K562 (cell line): ENCODE data around the gene GRK1. TPM values are rescaled to one million over a fixed set of nuclear protein-coding genes. Genes with fewer than 3 reads are reported as not detected.

ENCODE experiments used
- ATAC-seq: fragments of 200-7000 bp; cut with Tn5 transposase; 3 replicates; pipeline ENCODE4 v1.9.1; 2020; ENCODE audit warnings: moderate library complexity
- BruUV-seq: library from RNA; stranded (reverse); fragments of 400-500 nt; replicated peaks from 2 replicates; lab custom pipeline; 2021; lab: Mats Ljungman, UMichigan
- CTCF ChIA-PET: fragments of 300-600 bp; formaldehyde crosslinking; extraction: SDS; loops from one replicate; lab custom pipeline; 2021; ENCODE audit warnings: low intra/inter-chr PET ratio; lab: Yijun Ruan, JAX
- POLR2A ChIA-PET: fragments of 300-600, 350-650 bp; sonication (Branson Sonifier 250); formaldehyde crosslinking; extraction: SDS; loops from one replicate; lab custom pipeline; 2021; ENCODE audit warnings: antibody characterized with exemption, inconsistent platforms; lab: Yijun Ruan, JAX
- DNase-seq, 4 experiments: peaks; one replicate each; pipeline versions ENCODE4 v3.0.0 to v3.0.0-alpha.2; 2011 to 2018; ENCODE audit warnings: low spot score in 3 of 4, mixed read lengths in 3 of 4; ENCODE audit errors: extremely low read depth in 1 of 4
- FAIRE-seq: peaks from 2 replicates; lab custom pipeline; 2011; peaks lifted over from hg19 to GRCh38; lab: Jason Lieb, UNC
- H2AFZ ChIP-seq: 2 replicates; pipeline ENCODE4 v1.6.0; 2011; ENCODE audit warnings: low read depth, low read length, control low read depth, inconsistent platforms
- H3K27ac ChIP-seq: fragments of 200-600 bp; 3 replicates; pipeline ENCODE4 v1.8.0; 2011; ENCODE audit warnings: low read depth, mild to moderate bottlenecking, control low read depth, inconsistent platforms, low read length, moderate library complexity, mixed read lengths; ENCODE audit errors: extremely low read depth
- H3K27me3 ChIP-seq, 2 experiments: fragments of 300-600 bp in 1 of 2; 2 replicates in 1 of 2; 3 replicates in 1 of 2; pipeline versions ENCODE4 v1.6.0 to v1.8.0; 2011; ENCODE audit warnings: inconsistent platforms in 2 of 2, low read length in 2 of 2, mild to moderate bottlenecking in 1 of 2, mixed read lengths in 1 of 2, moderate library complexity in 1 of 2; ENCODE audit not compliant: control insufficient read depth in 2 of 2, insufficient read depth in 2 of 2
- H3K36me3 ChIP-seq: fragments of 300-600 bp; 3 replicates; pipeline ENCODE4 v1.8.0; 2011; ENCODE audit warnings: mild to moderate bottlenecking, low read length, inconsistent platforms; ENCODE audit not compliant: control insufficient read depth, insufficient read depth
- H3K4me1 ChIP-seq, 2 experiments: fragments of 200-600 bp in 1 of 2; replicated peaks in 1 of 2; 2 replicates in 1 of 2; 3 replicates in 1 of 2; pipeline versions ENCODE4 v1.5.1 to v1.8.0; 2011; ENCODE audit warnings: inconsistent platforms in 2 of 2, low read length in 2 of 2, mild to moderate bottlenecking in 1 of 2, mixed read lengths in 1 of 2, moderate library complexity in 1 of 2; ENCODE audit not compliant: control insufficient read depth in 2 of 2, insufficient read depth in 2 of 2
- H3K4me2 ChIP-seq: 2 replicates; pipeline ENCODE4 v1.6.1; 2011; ENCODE audit warnings: low read length, control low read depth, inconsistent platforms, mixed read lengths; ENCODE audit not compliant: insufficient read depth
- H3K4me3 ChIP-seq: fragments of 200-600 bp; sonication (generic), shearing (Covaris generic); 2 replicates; pipeline ENCODE4 v1.5.1; 2016; ENCODE audit warnings: control low read depth, inconsistent platforms
- H3K79me2 ChIP-seq: fragments of 200-600 bp; 3 replicates; pipeline ENCODE4 v1.8.0; 2011; ENCODE audit warnings: low read length, inconsistent platforms; ENCODE audit not compliant: control insufficient read depth, insufficient read depth
- H3K9ac ChIP-seq, 2 experiments: 2 replicates each; pipeline versions ENCODE4 v1.6.0 to v1.6.1; 2011; ENCODE audit warnings: low read depth in 2 of 2, low read length in 2 of 2, control low read depth in 1 of 2, inconsistent platforms in 1 of 2, mild to moderate bottlenecking in 1 of 2, mixed read lengths in 1 of 2; ENCODE audit not compliant: insufficient read depth in 1 of 2
- H3K9me1 ChIP-seq: one replicate; pipeline ENCODE4 v1.6.0; 2011; ENCODE audit warnings: inconsistent platforms, mild to moderate bottlenecking, low read length, moderate library complexity; ENCODE audit not compliant: control insufficient read depth, insufficient read depth
- H3K9me3 ChIP-seq: replicated peaks from 2 replicates; pipeline ENCODE4 v1.5.1; 2011; ENCODE audit warnings: low read depth, low read length, inconsistent platforms; ENCODE audit not compliant: control insufficient read depth, insufficient read depth
- H4K20me1 ChIP-seq: replicated peaks from 2 replicates; pipeline ENCODE4 v1.6.1; 2011; ENCODE audit warnings: low read length, inconsistent platforms, mixed read lengths; ENCODE audit not compliant: control insufficient read depth, insufficient read depth
- CEBPB ChIP-seq: fragments of 450-650 bp; IDR thresholded peaks from 2 replicates; pipeline ENCODE4 v1.6.1; 2016; ENCODE audit warnings: missing genetic modification characterization, missing compliant biosample characterization
- ELF2 ChIP-seq: fragments of 250-450 bp; sonication (Bioruptor Pico); IDR thresholded peaks from 2 replicates; pipeline ENCODE4 v1.5.0; 2021; ENCODE audit warnings: mild to moderate bottlenecking
- NR4A1 ChIP-seq, 2 experiments: fragments of 250-450 bp in 1 of 2; fragments of 450-650 bp in 1 of 2; sonication (Bioruptor Pico) in 1 of 2; IDR thresholded peaks; 2 replicates each; pipeline versions ENCODE4 v1.4.0 to v1.6.1; 2016 to 2020; ENCODE audit warnings: mild to moderate bottlenecking in 2 of 2, missing compliant biosample characterization in 1 of 2, missing genetic modification characterization in 1 of 2, moderate library complexity in 1 of 2
- WGBS: fragments of 100-300 bp; shearing (Covaris generic); methylation state at CpG from one replicate; pipeline ENCODE4 v1.1.6; 2016; ENCODE audit warnings: low coverage, mixed read lengths; ENCODE audit not compliant: insufficient coverage; ENCODE audit errors: missing lambda C conversion rate; 5-methylcytosine and 5-hydroxymethylcytosine counted together
- in situ Hi-C: fragments of 300-500 bp; cut with MboI; formaldehyde crosslinking; loops from 4 replicates; pipeline ENCODE4 v1.15.0; 2018; ENCODE audit warnings: inconsistent platforms, mixed read lengths
- intact Hi-C: fragments of 100-400 bp; cut with micrococcal nuclease; formaldehyde crosslinking; loops from 2 replicates; pipeline ENCODE4 v1.14.2; 2022
- polyA plus RNA-seq, 8 experiments: library from polyadenylated mRNA; depleted of rRNA in 4 of 8; stranded (reverse) in 5 of 8; unstranded in 3 of 8; fragments of >200 nt; fragmentation: Nextera tagmentation in 2 of 8; fragmentation: Illumina TruSeq in 1 of 8; extraction: Ambion mirVana in 2 of 8; extraction: Trizol in 1 of 8; gene quantifications; 2 replicates each; pipeline versions ENCODE4 v1.2.1 to v1.2.3, GENCODE V29; 2011 to 2014; ENCODE audit warnings: inconsistent platforms in 1 of 8, missing spikeins in 1 of 8
- total RNA-seq, 7 experiments: library from RNA; depleted of rRNA in 6 of 7; stranded (reverse); fragments of >200 nt in 6 of 7; fragmentation: Illumina TruSeq in 2 of 7; extraction: Trizol in 2 of 7; gene quantifications; 2 replicates each; pipeline versions ENCODE4 v1.2.1 to v1.2.3, GENCODE V29; 2011 to 2021; ENCODE audit warnings: low replicate concordance in 1 of 7
- TF ChIP-seq, protein P1 (sequence below): IDR thresholded peaks from 2 replicates; pipeline ENCODE4 v1.6.1; 2011; ENCODE audit warnings: borderline replicate concordance, low read depth, mild to moderate bottlenecking, moderate library complexity, low read length; ENCODE audit not compliant: insufficient read depth, poor library complexity, severe bottlenecking

GRK1 gene
- total and polyA plus RNA-seq, 9 of the 15 experiments (the other 6 are each of a cell fraction or from before 2014, with no cell fraction given) = 0.09 TPM; not detected in 8

- CTCF ChIA-PET = no interaction called here
- H3K9ac ChIP-seq = no peak overlapping the region
- H3K36me3 ChIP-seq = no peaks in the 10 kb centered on the region
- peaks cover 0 to 7% of the 10 kb centered on the region in 2 experiments; a peak in 1 of 5 replicates for H3K4me1 ChIP-seq
- H3K27me3 ChIP-seq = peaks cover 15 to 61% of the 10 kb centered on the region in 2 experiments; a peak in 4 of 5 replicates
- H3K9me3 ChIP-seq = no peaks in the 10 kb centered on the region
- no TSS peak for BruUV-seq
- TF ChIP-seq NR4A1 (CRISPR knock-in tag; IDR thresholded peaks at IDR 0.05) (no peak), NR4A1 (tag; IDR thresholded peaks at IDR 0.05) (no peak), ELF2 (CRISPR knock-in tag) (no peak), CEBPB (tag) (no peak)
- TF ChIP-seq, protein P1, sequence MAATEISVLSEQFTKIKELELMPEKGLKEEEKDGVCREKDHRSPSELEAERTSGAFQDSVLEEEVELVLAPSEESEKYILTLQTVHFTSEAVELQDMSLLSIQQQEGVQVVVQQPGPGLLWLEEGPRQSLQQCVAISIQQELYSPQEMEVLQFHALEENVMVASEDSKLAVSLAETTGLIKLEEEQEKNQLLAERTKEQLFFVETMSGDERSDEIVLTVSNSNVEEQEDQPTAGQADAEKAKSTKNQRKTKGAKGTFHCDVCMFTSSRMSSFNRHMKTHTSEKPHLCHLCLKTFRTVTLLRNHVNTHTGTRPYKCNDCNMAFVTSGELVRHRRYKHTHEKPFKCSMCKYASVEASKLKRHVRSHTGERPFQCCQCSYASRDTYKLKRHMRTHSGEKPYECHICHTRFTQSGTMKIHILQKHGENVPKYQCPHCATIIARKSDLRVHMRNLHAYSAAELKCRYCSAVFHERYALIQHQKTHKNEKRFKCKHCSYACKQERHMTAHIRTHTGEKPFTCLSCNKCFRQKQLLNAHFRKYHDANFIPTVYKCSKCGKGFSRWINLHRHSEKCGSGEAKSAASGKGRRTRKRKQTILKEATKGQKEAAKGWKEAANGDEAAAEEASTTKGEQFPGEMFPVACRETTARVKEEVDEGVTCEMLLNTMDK = no peak
- TF ChIP-seq, all 486 proteins: peak for 0
- DNase-seq (no peak), ATAC-seq (no peak), FAIRE-seq (no peak)
- H3K9me1 ChIP-seq = no peaks in the 10 kb centered on the region
- no peaks in the 10 kb centered on the region for H3K79me2 ChIP-seq
- H3K27ac ChIP-seq = no peak overlapping the region
- H3K4me2 ChIP-seq = no peak overlapping the region
- H2AFZ ChIP-seq = no peak overlapping the region
- 12% methylated on average over 17 of the region's 24 CpGs for WGBS
- in situ Hi-C loops (loop anchor here (10.0 kb wide), 1 partner anchor 262 kb away; no protein-coding TSS in a partner anchor), intact Hi-C loops (no loop called here)
- H4K20me1 ChIP-seq = no peaks in the 10 kb centered on the region; the same call in 1 of the 2 replicates
- POLR2A ChIA-PET = no interaction called here
- H3K4me3 ChIP-seq = no peak overlapping the region
These were observed 14.4 kb upstream of the GRK1 start for GRCh38 chr13:113652404-113653263.
